ENCODE measurements around the gene ZNF827.

The ZNF827 gene

DNA sequence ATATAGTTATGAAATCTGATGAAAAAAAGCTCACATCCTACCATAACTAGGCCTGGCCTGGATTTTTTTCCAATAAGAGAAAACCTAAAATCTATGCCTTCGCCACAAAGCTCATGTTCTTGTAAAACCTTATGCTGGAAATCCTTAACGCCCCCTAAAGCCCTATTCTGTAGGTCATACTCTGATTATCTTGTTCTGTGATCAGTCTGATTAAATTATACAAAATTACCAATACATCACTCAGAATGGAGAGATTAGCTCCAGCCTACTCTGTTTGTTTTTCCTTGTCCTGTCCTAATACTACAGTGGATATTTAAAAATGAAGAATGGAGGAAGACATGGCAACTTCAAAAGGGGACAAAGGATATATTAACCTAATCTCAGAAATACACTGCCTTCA, 7.2 kb downstream of the ZNF827 start:
- no peak for FAIRE-seq

GRCh38 chr4:145930592-145930991, 8.0 kb downstream of the ZNF827 start:
- FAIRE-seq = no peak

- FAIRE-seq = no peak
These were observed 9.0 kb downstream of the ZNF827 start for GRCh38 chr4:145929415-145930178.

DNA sequence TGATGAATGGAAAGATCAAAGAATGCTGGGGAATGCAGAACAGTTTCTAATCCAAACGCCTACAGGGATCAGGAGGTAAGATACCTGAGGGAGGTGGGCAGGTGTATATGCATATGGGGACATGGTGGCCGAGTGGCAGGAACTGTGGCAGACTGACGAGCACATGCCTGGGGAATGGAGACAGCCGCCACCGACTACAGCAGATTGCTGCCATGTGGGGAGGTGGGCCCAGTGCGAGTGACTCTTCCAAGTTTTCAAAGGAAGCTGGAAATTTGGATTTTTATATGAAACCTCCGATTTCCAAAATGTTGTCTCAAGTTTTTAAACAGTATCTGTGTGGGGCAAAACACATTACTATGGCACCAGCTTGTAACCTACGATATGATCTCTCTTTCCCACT, 9.9 kb downstream of the ZNF827 start:
- no peak for FAIRE-seq

DNA sequence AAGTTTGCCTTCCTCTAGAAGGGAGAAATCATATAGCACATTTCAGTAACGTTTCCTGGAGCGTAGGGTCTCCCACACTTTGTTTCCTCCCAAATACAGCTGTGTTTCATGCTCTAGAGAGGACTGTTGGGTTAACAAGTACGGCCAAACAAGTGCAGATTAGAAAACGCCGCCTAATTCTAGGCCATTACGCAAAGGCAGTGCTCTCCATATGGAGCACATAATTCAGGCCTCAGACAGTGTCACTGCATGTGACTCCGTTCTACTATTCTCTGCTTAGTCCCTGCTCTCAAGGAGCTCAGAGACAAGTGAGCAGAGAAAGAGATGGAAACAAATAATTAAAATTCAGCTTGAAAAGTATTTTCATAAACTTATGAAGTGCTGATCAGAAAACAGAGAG, 11.6 kb downstream of the ZNF827 start:
- no peak for FAIRE-seq

DNA sequence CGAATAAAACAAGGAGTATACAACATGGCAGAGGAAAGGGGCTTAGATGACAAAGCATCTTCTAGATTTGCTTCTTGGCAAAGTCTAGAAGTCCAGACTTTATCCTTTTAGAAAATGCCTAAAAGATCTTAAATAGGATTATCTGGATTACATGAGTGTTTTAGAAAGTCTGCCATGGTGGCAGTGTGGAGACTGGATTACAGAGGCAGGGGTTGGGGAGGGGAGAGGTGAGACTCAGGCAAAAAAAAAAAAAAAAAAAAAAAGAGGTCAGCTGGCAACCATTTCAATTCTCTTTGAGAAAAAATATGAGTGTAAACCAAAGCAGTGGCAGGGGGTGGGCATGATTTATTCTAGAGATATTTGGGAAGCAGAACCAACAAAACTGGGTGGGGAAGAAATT, 17.4 kb downstream of the ZNF827 start:
- no peak for FAIRE-seq

- no peak for FAIRE-seq
These were observed 18.4 kb downstream of the ZNF827 start for GRCh38 chr4:145920205-145920604.

DNA sequence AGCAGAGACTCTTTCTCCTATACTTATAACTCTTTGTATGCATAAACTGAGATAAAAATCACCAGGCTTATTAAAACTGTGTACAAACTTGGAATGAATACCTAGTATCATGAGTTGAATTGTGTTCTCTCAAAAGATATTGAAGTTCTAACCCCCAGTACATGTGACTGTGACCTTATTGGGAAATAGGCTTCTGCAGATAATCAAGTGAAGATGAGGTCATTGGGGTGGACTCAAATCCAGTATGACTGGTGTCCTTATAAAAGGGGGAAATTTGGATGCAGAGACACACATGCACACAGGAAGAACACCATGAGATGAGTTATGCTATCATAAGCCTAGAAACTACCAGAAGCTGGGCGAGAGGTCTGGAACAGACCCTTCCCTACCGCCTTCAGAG, 26.2 kb downstream of the ZNF827 start:
- no peak for FAIRE-seq

- no peak for FAIRE-seq
These were observed 28.9 kb downstream of the ZNF827 start for GRCh38 chr4:145909773-145910172.

DNA sequence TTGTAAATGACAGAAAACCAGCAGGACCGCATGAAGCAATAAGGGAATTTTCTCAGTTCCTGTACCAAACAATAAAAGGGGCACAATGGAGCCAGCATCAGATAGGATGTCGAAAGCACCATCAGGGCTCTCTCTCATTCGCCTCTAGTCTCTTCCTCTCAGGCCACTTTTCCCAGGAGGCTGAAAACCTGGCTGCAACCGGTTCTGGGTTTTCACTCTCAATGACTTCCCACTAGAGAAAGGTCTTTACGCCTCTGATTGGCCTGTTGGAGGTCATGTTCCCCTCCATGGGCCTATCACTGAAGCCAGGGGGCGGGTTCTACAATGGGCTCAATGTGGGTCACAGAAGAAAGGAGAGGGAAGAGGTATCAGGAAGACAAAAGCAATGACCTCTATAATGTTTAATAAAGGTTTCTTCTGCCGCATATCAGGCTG, 29.3 kb downstream of the ZNF827 start:
- FAIRE-seq = peak; percentile 38

- FAIRE-seq = no peak
These were observed 30.8 kb downstream of the ZNF827 start for GRCh38 chr4:145907812-145908211.

DNA sequence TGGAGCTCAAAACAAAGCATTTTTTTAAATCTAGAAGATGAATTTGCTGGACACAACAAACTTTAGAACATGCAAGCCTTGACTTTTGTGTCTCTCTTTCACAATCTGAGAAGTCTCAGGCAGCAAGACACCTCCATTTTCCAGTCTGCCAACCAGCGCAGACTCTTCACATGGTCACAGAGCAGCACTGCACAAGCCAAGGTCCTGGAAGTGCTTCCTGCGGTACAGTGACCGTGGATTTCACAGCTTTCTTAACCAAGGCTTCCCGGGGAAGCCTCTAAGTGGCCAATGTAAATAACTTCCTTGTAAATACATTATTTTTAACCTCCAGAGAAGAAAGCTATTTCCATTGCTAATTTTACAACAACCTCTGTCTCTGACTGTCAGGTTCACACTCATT, 31.2 kb downstream of the ZNF827 start:
- no peak for FAIRE-seq

DNA sequence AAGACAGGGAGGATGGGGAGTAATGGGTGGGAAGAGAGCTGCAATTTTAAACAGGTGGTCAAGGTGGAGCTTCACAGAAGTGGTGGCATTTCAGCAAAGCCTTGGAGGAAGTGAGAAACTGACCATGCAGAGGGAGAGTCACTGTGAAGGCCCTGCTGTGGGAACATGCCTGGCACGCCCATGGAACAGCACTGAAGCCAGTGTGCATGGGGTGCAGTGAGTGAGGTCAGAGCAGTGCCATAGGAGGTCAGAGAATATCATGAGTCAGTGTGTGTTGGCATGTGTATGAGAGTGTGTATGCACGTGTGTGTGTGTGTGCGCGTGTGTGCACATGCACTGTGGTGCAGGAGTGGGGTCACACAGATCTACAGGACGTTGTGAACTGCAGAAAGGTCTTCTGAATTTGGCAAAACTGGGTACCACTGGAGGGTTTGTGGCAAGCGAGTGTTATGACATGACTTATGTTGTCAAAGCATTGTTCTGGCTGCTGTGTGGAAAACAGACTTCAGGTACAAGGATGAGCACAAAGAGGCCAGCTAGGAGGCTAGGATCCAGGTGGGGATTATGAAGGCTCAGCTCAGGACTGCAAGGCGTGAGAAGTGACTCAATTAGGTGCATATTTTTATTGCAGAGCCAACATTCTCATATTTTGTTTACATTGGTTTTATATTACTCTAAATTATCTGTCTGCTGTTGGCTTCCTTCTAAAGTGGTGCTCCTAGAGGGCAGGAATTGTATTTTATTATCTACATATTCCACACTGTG, 34.0 kb downstream of the ZNF827 start:
- FAIRE-seq = no peak

GRCh38 chr4:145902522-145902921, 36.1 kb downstream of the ZNF827 start:
- no peak for FAIRE-seq

GRCh38 chr4:145899886-145900460, 38.6 kb downstream of the ZNF827 start:
- FAIRE-seq = no peak

GRCh38 chr4:145898926-145899531, 39.6 kb downstream of the ZNF827 start:
- FAIRE-seq = no peak

- no peak for FAIRE-seq
These were observed 40.2 kb downstream of the ZNF827 start for GRCh38 chr4:145898466-145898865.

- no peak for FAIRE-seq
These were observed 43.6 kb downstream of the ZNF827 start for GRCh38 chr4:145895056-145895455.

GRCh38 chr4:145891958-145892357, 46.7 kb downstream of the ZNF827 start:
- FAIRE-seq = no peak

DNA sequence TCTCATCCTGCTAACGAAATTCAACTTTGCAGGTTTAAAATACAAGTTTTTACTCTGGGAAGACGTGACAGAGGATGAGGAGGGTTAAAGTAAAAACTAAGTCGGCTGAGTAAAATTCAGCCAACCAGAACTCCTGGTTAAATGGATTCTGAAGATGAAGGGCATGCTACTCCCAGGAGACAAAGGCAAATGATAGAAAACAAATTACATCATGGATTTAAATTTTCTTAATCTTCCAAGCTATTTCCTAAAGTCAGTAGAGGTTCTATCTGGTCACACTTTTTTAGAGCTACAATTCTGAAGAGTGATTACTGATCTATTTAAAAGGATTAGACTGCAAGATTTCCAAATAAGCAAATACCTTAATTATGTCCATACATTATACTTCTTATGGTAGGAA, 47.9 kb downstream of the ZNF827 start:
- FAIRE-seq = no peak

DNA sequence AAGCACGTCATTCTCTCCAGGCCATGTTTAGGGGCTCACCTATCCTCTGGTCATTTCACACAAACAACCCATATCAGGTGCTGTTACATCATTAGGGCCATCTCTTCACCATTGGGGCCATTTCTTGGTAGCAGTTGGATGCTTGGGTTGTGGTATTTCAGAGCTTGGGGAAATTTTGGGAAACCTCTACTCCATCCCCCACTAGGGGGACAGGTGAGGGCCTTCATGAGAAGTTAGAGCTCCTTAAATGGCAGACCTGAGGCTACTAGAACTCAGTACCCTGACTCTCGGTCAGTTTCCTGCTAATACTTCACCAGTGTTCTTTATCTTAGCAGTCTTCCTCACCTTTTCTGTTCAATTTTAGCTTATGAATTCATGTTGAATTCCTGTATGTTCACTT, 50.2 kb downstream of the ZNF827 start:
- no peak for FAIRE-seq

DNA sequence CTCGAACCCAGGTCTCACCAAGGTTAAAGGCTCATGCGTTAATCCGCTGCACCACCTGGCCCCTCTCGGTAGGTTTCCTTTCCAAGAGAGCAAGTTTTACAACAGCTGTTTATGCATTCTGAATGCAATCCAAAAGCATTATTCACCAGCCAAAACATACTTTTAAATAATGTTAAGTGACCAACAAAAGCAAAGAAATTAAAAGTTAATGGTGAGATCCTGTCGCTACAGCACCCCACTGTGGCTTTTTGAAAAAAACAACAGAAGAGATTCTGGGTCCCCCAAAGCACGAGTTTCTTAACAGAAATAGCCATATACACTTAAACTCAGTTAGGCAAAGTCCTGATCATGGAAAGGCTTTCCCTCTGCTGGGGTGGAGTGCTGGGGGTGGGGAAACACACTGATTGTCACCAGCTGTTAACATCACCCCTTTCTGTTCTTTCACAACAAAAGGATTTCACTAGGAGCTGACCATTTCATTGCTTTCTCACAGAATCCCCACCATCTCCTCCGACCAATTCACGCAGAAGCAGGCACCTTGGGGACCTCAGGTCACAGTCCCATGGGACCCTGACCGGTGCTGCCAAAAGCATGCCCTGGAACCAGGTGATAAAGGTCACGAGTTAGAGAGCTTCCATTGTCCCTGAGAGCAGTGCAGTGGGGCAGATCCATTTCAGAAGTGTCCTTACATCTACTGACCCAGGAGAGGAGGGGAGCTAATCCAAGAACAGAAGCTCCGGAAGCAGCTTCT, 51.2 kb downstream of the ZNF827 start:
- FAIRE-seq = no peak

DNA sequence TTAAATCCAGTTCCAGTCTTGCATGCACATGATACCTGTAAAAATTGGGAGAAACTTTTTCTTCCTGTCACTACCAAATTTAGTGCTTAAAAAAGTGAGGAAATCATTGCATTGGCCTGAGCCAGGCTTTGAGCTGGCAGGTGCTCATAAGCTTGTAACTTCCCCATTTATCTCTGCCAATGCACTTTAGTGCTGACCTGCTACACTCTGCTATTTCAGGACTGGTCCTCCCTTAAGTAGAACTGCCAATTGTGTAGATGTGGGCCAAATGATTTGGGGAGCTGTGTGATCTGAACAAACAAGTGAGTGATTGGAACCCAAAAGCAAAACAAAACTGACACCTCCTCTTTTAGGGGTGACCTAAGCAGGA, 51.8 kb downstream of the ZNF827 start:
- no peak for FAIRE-seq

All from colon (tissue), 2 donors.